NK-92 (cell line): ENCODE measurements around the gene PCNX3.

Experiments used
- DNase-seq: peaks from one replicate; lab custom pipeline; 2025; ENCODE audit not compliant: unreplicated experiment; lab: John Stamatoyannopoulos, UW

PCNX3 gene

GRCh38 chr11:65596520-65596919 is 19.1 kb upstream of the PCNX3 start:
- no peak for DNase-seq

DNA sequence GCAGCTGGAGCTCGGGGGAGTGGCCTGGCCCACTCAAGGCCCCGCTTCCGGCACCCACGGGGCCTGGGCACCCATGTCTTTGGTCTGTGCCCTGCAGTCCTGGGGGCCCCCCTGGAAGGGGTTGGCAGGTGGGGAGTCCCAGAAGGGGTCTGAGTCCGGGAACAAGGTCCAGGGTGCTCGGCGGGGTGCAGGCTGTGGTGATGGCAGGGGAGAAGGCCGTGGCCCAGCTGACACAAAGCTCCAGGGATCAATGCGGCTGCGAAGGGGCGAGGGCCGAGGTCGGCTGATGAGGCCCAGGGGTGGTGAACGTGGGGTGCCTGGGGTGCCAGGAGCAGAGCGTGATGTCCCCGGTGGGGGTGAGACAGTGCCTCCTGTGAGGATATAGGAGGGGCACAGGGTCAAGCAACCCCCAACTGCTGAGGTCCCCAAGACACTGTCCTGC is 17.3 kb upstream of the PCNX3 start:
- DNase-seq, result no peak

DNA sequence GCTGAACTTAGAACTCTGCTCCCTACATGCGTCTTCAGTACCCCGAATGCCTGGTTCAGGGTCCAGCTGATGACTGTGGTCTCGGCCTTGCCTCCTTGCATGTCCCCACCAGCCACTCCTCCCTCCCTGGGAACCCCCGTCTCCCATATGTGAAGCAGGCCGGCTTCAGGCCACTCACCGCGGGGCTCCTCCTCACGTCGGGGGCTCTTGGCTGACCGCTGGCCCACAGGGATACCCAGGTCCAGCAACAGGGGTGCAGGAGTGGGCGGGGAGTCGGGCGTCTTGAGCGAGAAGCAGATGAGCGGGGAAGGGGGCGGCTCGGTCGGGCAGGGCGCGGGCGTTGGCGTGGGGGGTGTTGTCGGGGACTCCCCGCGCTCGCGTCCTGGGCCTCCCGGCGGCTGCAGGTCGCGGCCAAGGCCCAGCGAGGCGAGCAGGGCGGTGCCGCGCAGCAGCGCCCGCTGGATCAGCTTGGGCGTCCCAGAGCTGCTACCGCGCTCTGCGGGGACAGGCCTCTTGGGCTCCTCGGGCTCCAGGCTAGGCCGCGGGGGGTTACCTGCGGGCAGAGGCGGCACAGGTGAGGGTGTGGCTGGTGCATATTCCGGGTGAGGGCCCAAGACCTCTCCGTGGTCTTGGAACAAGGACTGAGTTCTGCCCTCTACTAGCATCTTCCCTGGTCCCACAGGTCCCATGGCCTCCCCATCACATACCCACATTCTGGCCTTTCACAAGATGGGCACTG is 16.2 kb upstream of the PCNX3 start:
- no peak for DNase-seq

DNA sequence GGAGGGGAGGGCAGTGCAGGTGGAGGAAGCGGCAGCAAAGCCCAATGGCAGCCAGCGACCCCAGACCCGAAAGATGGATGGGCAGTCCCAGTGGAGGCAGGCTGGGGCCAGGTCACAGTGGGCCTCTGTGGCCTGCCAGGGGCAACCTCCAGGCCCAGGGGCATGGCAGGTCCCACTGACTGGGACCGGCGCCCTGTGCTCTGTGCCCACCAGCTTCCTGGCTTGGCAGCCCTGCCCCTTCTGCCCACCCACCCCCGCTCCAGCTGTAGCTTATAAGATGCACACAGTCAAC is 15.7 kb upstream of the PCNX3 start:
- no peak for DNase-seq

- no peak for DNase-seq
Observed at GRCh38 chr11:65604258-65604657, 11.3 kb upstream of the PCNX3 start.

DNA sequence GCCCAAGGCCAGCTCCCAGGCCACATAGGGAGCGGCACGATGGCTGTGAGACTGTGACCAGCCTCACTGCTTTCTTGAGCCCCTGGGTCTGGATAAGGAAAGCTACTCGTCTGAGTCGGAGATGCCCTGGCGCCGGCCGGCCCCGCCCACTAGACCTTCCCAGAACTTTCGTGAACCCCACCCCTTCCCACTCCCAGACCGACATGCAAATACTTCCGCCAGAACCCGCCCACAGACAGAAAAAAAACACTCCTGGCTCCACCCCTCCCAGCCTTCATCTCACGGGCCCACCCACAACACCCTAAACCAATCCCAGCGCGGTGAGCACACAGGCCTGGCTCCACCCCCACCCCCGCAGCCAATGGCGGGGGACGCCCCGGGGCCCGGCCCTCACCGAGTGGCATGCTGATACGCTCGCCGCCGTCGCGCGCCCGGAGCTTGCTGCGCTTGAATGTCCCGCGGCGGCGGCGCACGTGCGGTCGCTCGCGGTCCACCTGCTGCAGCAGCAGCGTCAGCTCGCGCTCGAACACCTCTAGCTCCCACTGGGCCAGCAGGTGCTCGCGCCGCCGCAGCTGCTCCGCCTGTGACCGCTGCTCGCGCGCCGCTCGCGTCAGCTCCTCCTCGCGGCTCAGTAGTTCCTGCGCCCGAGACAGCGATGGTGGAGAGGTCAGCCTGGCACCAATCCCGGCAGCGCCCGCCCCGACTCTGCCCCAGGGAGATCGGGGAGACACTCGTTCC is 8.5 kb upstream of the PCNX3 start:
- DNase-seq, result no peak

DNA sequence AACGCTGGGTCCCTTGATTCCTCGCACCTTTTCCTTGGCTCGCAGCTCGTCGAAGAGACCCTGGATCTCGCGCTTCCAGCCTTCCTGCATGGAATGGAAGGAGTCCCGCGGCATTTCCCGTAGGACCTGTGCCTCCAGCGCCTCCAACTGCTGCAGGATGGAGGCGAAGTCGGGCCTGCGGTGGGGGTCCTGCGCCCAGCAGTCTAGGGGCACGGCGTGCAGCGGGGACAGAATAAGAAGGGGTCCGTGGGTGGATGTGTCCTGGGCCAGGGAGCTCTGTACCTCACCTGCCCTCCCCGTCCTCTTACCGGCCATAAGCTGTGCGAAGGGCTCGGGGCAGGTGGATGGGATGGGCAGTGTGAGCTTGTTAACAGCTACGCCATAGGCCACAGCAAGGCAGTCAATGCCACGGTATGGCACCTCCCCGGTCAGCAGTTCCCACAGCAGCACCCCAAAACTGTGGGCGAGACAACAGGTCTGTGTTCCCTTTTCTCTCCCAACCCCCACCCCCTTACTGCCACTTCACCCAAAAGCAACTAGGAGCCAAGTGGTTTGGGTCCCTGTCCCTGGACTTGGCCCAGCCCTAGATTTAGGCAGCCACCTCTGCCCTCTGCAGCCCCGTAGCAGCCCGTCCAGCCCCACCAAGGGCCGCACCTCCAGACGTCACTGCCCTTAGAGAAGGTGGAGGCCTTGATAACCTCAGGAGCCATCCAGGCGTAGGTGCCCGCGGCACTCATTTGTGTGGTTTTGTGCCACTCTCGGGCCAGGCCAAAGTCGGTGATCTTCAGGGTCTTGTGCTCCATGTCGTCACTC is 7.8 kb upstream of the PCNX3 start:
- no peak for DNase-seq

- no peak for DNase-seq
Observed at GRCh38 chr11:65609229-65609628, 6.3 kb upstream of the PCNX3 start.

DNA sequence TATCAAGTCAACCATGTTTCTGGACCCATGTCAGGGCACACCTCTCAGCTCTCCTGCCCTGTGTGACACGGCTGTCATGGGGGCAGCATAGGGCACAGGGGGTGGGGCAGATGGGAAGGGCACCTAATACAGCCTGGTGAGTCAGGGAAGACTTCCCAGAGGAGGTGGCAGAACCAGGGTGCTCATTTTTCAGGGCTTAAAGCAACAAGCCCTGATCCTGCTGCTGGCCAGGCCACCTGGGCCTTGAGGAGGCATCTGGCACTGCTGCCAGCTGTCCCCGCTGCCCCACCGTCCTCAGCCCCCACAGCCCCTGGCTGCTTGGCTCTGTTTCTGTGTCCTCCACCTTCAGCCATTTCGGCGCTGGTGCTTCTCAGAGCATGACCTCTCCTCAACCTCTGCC is 5.9 kb upstream of the PCNX3 start:
- no peak for DNase-seq

DNA sequence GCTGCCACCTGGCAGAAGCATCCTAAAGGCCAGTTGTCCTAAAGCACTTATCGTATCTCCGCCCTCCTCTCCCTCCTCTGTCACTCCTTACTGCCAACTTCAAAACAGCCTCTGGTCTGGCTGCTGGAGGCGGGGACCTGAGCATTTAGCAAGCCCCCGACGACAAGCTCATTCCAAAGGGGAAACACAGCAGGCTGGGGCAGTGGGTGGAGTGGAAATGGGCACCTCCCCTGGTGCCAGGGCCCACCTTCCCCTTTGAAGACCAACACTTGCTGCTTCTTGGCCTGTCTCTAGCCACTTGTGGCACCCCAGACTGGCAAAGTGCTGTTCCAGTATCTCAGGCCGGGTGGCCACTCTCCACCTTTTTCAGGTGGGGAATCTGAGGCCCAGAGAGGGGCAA is 5.2 kb upstream of the PCNX3 start:
- no peak for DNase-seq

GRCh38 chr11:65611028-65611757 is 4.4 kb upstream of the PCNX3 start:
- DNase-seq, result no peak

GRCh38 chr11:65611758-65612603 is 3.6 kb upstream of the PCNX3 start:
- DNase-seq, result no peak

- no peak for DNase-seq
Observed at GRCh38 chr11:65612691-65613090, 2.9 kb upstream of the PCNX3 start.

GRCh38 chr11:65613091-65613928 is 2.3 kb upstream of the PCNX3 start:
- DNase-seq, result no peak

DNA sequence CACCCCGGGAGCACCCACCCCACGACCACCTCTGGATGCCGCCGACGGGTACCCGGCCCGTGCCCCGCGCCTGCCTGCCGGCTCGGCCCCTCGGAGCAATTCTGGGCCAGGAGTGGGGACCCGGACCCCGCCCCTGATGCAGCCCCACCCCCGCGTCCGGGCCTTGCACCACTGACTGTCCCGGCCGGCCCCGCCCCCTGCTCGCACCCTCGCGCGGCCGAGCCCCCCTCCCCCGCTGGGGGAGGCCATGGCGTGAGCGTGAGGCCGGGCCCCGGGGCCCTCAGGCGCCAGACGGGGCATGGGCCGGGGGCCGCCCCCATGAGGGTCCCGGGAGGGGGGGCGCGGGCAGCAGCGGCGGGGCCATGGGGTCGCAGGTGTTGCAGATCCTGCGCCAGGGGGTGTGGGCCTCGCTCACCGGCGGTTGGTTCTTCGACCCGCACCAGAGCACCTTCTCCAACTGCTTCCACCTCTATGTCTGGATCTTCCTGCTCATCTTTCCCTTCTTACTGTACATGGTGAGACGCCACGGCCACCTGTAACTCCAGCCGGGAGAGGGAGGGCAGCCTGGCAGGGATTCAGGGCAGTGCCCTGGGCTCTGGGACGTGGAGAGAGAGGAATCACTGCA is 486 bp downstream of the PCNX3 start:
- DNase-seq, result no peak

DNA sequence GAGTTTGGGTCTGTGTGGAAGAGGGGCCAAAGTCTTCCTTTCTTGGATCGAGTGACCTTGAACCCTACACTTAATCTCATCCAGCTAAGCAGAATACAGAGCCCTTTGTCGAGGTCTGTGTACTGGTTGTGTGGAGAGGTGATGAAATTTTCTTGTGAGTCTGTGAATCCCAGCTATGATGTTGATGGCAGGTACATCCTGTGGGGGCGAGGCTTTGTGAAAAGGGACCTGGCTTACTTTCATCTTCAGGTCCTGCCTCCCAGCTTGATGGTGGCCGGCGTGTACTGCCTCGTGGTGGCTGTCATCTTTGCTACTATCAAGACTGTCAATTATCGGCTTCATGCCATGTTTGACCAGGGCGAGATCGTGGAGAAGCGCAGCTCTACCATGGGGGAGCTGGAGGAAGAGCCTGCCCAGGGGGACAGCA is 1.0 kb downstream of the PCNX3 start:
- DNase-seq, result no peak

GRCh38 chr11:65617136-65617850 is 1.7 kb downstream of the PCNX3 start:
- DNase-seq, result no peak

GRCh38 chr11:65617990-65618751 is 2.6 kb downstream of the PCNX3 start:
- DNase-seq, result no peak
